Stimulated activated CD4-positive, alpha-beta T cell treated with anti-CD3 and anti-CD28 coated beads, Interleukin-1b, Interleukin-23, amount 100 ng/mL, for 1 hour (primary cell): ENCODE data around the gene SMIM11.
"Not testable (repeated sequence)": the region's sequence is repeated elsewhere in the genome, so short reads cannot be mapped to it uniquely, and the experiment has no call there.

Experiments
- DNase-seq, 2 donors: peaks; one replicate each; pipeline ENCODE4 v3.0.0-alpha.2; 2020; ENCODE audit warnings: low read depth in 2 of 2

SMIM11 gene

GRCh38 chr21:34374940-34375618, at the start of gene SMIM11:
TSS of gene SMIM11 (plus strand) at chr21:34375507. CDS start at chr21:34379505, 3,998 bp downstream.
- DNase-seq, result not testable (repeated sequence)

GRCh38 chr21:34330055-34330454, 45.3 kb upstream of the SMIM11 start:
- DNase-seq, result no peak

- no peak for DNase-seq
These were observed 43.6 kb upstream of the SMIM11 start for GRCh38 chr21:34331726-34332125.

GRCh38 chr21:34332347-34332746, 43.0 kb upstream of the SMIM11 start:
- DNase-seq, result no peak

- no peak for DNase-seq
These were observed 42.1 kb upstream of the SMIM11 start for GRCh38 chr21:34333121-34333739.

- DNase-seq, result no peak
These were observed 40.0 kb upstream of the SMIM11 start for GRCh38 chr21:34335316-34335715.

GRCh38 chr21:34336245-34336644, 39.1 kb upstream of the SMIM11 start:
- no peak for DNase-seq

GRCh38 chr21:34336756-34337391, 38.4 kb upstream of the SMIM11 start:
- no peak for DNase-seq

GRCh38 chr21:34337741-34338140, 37.6 kb upstream of the SMIM11 start:
- DNase-seq, result no peak

GRCh38 chr21:34338226-34338625, 37.1 kb upstream of the SMIM11 start:
- no peak for DNase-seq

- no peak for DNase-seq
These were observed 35.2 kb upstream of the SMIM11 start for GRCh38 chr21:34340061-34340460.

GRCh38 chr21:34342476-34342875, 32.8 kb upstream of the SMIM11 start:
- no peak for DNase-seq

GRCh38 chr21:34343347-34343746, 32.0 kb upstream of the SMIM11 start:
- no peak for DNase-seq

- DNase-seq, result no peak
These were observed 31.4 kb upstream of the SMIM11 start for GRCh38 chr21:34343838-34344381.

- no peak for DNase-seq
These were observed 30.7 kb upstream of the SMIM11 start for GRCh38 chr21:34344584-34344983.

GRCh38 chr21:34345091-34345871, 30.0 kb upstream of the SMIM11 start:
- no peak for DNase-seq

- no peak for DNase-seq
These were observed 29.4 kb upstream of the SMIM11 start for GRCh38 chr21:34345892-34346291.

- DNase-seq, result no peak
These were observed 26.3 kb upstream of the SMIM11 start for GRCh38 chr21:34348890-34349519.

- no peak for DNase-seq
These were observed 23.5 kb upstream of the SMIM11 start for GRCh38 chr21:34351786-34352241.

GRCh38 chr21:34352556-34352955, 22.8 kb upstream of the SMIM11 start:
- no peak for DNase-seq

- no peak for DNase-seq
These were observed 22.1 kb upstream of the SMIM11 start for GRCh38 chr21:34353182-34353581.
